Progenitor cell of endocrine pancreas (in vitro differentiated cells): ENCODE data around the gene CHD1L. TPM values are rescaled to one million over a fixed set of nuclear protein-coding genes. Genes with fewer than 3 reads are reported as not detected.

Source experiments
- DNase-seq: peaks from one replicate; pipeline ENCODE4 v3.0.0; 2021; ENCODE audit warnings: low spot score; ENCODE audit not compliant: unreplicated experiment
- H3K27ac Mint-ChIP-seq: 2 replicates; pipeline ENCODE4 v1.8.0; 2021; ENCODE audit warnings: mild to moderate bottlenecking, moderate library complexity, mixed read lengths
- H3K27me3 Mint-ChIP-seq: 2 replicates; pipeline ENCODE4 v1.8.0; 2021; ENCODE audit warnings: mixed read lengths
- H3K36me3 Mint-ChIP-seq: 2 replicates; pipeline ENCODE4 v1.8.0; 2022; ENCODE audit warnings: mixed read lengths; ENCODE audit not compliant: insufficient read depth
- H3K4me1 Mint-ChIP-seq: 2 replicates; pipeline ENCODE4 v1.8.0; 2021; ENCODE audit warnings: low read depth, mixed read lengths
- H3K4me3 Mint-ChIP-seq: 2 replicates; pipeline ENCODE4 v1.8.0; 2021; ENCODE audit warnings: low read depth, mild to moderate bottlenecking, moderate library complexity, mixed read lengths
- H3K9me3 Mint-ChIP-seq: 2 replicates; pipeline ENCODE4 v1.8.0; 2021; ENCODE audit warnings: low read depth, mixed read lengths
- total RNA-seq: library from RNA; stranded (reverse); gene quantifications from 2 replicates; pipeline ENCODE4 v1.2.1, GENCODE V29; 2021
- TF ChIP-seq, protein P1 (sequence below): fragments of 200-600 bp; sonication (generic); IDR thresholded peaks from one replicate; pipeline ENCODE4 v1.5.0; 2021; ENCODE audit warnings: antibody characterized with exemption, mild to moderate bottlenecking; ENCODE audit not compliant: unreplicated experiment

Gene CHD1L
- total RNA-seq, 1 donor from 2014 or later = 79.6 TPM

GRCh38 chr1:147213271-147213670 lies 29.2 kb upstream of the CHD1L start:
- Mint-ChIP-seq H3K27ac (no peak overlapping the region), H3K4me1 (peaks cover 58% of the 10 kb centered on the region), H3K9me3 (no peaks in the 10 kb centered on the region), H3K27me3 (no peaks in the 10 kb centered on the region), H3K4me3 (no peak overlapping the region), H3K36me3 (peaks cover 3% of the 10 kb centered on the region)
- DNase-seq = no peak
- TF ChIP-seq, protein P1, sequence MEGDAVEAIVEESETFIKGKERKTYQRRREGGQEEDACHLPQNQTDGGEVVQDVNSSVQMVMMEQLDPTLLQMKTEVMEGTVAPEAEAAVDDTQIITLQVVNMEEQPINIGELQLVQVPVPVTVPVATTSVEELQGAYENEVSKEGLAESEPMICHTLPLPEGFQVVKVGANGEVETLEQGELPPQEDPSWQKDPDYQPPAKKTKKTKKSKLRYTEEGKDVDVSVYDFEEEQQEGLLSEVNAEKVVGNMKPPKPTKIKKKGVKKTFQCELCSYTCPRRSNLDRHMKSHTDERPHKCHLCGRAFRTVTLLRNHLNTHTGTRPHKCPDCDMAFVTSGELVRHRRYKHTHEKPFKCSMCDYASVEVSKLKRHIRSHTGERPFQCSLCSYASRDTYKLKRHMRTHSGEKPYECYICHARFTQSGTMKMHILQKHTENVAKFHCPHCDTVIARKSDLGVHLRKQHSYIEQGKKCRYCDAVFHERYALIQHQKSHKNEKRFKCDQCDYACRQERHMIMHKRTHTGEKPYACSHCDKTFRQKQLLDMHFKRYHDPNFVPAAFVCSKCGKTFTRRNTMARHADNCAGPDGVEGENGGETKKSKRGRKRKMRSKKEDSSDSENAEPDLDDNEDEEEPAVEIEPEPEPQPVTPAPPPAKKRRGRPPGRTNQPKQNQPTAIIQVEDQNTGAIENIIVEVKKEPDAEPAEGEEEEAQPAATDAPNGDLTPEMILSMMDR = no peak

DNA sequence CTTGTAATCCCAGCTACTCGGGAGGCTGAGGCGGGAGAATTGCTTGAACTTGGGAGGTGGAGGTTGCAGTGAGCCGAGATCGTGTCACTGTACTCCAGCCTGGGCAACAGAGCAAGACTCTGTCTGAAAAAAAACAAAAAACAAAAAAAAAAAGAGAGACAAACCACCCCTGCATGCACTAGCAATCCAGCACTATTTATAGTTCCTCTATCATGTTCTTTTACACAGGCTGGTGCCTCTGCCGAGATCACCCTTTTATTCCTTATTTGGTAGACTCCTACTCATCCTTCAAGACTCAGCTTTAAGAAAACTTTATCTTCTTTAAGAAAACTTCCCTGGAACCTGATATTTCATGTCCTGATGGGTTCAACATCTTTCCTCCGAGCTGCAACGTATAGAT lies 28.2 kb upstream of the CHD1L start:
- TF ChIP-seq, protein P1 = no peak
- H3K36me3 Mint-ChIP-seq = peaks cover 3% of the 10 kb centered on the region
- H3K27me3 Mint-ChIP-seq = no peaks in the 10 kb centered on the region
- H3K9me3 Mint-ChIP-seq = no peaks in the 10 kb centered on the region
- H3K4me1 Mint-ChIP-seq = peaks cover 58% of the 10 kb centered on the region
- no peak for DNase-seq
- no peak overlapping the region for H3K27ac Mint-ChIP-seq
- no peak overlapping the region for H3K4me3 Mint-ChIP-seq

GRCh38 chr1:147214842-147215539 lies 27.5 kb upstream of the CHD1L start:
- TF ChIP-seq, protein P1 = no peak
- H3K36me3 Mint-ChIP-seq = no peaks in the 10 kb centered on the region
- H3K9me3 Mint-ChIP-seq = no peaks in the 10 kb centered on the region
- H3K4me3 Mint-ChIP-seq = peak overlapping the region; percentile 6
- peak overlapping the region; percentile 68 for H3K27ac Mint-ChIP-seq
- H3K27me3 Mint-ChIP-seq = no peaks in the 10 kb centered on the region
- no peak for DNase-seq
- H3K4me1 Mint-ChIP-seq = peaks cover 52% of the 10 kb centered on the region

DNA sequence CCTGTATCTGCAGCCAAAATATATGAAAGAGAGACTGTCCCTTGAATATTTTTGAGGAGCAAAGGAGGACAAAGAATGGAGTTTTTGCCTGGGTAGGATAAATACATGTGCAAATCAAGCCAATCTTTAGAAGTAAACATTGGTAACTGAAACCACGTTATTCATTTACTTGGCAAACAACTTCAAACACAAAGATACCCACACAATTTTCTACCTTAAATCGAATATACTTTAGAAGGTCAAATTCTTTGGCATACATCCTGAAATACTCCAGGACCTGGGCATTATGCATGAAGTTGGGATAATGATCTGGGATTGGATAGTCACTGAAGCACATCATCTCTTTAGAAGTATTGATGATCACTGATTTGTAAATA lies 27.0 kb upstream of the CHD1L start:
- Mint-ChIP-seq H3K9me3 (no peaks in the 10 kb centered on the region), H3K27me3 (no peaks in the 10 kb centered on the region), H3K4me1 (peaks cover 47% of the 10 kb centered on the region), H3K4me3 (peak overlapping the region; percentile 6), H3K27ac (peak overlapping the region; percentile 68), H3K36me3 (no peaks in the 10 kb centered on the region)
- DNase-seq = no peak
- TF ChIP-seq, protein P1 = no peak

DNA sequence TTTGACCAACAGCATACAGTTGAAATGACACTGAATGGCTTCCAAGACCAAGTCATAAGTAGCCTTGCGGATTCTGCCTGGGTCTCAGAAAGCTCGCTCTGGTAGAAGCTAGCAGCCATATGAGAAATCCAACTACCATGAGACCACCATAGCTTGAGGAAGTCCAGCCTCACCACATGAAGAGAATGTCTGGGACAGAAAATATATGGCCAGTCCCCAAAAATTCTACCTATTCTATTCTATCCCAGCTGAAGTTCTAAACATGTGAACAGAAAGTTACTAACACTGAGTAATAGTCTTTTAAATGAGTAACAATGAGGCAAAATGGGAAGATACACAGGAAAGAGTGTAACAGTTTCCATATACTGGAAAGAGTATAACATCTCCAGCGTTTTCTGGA lies 26.4 kb upstream of the CHD1L start:
- DNase-seq = no peak
- no peaks in the 10 kb centered on the region for H3K27me3 Mint-ChIP-seq
- H3K27ac Mint-ChIP-seq = no peak overlapping the region
- no peaks in the 10 kb centered on the region for H3K36me3 Mint-ChIP-seq
- H3K4me3 Mint-ChIP-seq = no peak overlapping the region
- TF ChIP-seq, protein P1 = no peak
- H3K4me1 Mint-ChIP-seq = peaks cover 44% of the 10 kb centered on the region
- H3K9me3 Mint-ChIP-seq = no peaks in the 10 kb centered on the region
